ENCODE measurements around the gene TBPL2.

DNA sequence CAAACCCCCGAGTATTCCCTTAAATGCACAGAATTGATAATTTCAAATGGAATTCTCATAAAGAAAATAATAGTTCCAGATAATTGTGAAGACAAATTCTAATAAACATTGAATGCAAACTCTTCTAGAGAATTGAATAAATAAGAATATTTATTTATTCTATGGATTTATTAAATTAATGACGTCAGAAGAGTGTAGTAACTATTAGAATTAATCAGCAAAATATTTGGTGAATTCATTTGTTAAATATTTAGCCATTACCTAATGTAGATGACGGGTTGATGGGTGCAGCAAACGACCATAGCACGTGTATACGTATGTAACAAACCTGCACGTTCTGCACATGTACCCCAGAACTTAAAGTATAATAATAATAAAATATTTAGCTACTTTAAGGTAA is 33.4 kb upstream of the TBPL2 start:
- TF ChIP-seq EZH2 (IDR thresholded peaks at IDR 0.05; ENCODE audit: insufficient read depth, poor library complexity, severe bottlenecking) (no peak), EZH2phosphoT487 (IDR thresholded peaks at IDR 0.05; ENCODE audit: insufficient read depth, low read depth) (no peak)

All from GM23248 (cell line).